NCI-H345 treated with DMSO at 0.1 percent for 48 hours (cell line): ENCODE results near the gene DENND2D.

ENCODE experiments used
- DNase-seq: peaks from one replicate; lab custom pipeline; 2025; ENCODE audit not compliant: unreplicated experiment; lab: John Stamatoyannopoulos, UW

The DENND2D gene

DNA sequence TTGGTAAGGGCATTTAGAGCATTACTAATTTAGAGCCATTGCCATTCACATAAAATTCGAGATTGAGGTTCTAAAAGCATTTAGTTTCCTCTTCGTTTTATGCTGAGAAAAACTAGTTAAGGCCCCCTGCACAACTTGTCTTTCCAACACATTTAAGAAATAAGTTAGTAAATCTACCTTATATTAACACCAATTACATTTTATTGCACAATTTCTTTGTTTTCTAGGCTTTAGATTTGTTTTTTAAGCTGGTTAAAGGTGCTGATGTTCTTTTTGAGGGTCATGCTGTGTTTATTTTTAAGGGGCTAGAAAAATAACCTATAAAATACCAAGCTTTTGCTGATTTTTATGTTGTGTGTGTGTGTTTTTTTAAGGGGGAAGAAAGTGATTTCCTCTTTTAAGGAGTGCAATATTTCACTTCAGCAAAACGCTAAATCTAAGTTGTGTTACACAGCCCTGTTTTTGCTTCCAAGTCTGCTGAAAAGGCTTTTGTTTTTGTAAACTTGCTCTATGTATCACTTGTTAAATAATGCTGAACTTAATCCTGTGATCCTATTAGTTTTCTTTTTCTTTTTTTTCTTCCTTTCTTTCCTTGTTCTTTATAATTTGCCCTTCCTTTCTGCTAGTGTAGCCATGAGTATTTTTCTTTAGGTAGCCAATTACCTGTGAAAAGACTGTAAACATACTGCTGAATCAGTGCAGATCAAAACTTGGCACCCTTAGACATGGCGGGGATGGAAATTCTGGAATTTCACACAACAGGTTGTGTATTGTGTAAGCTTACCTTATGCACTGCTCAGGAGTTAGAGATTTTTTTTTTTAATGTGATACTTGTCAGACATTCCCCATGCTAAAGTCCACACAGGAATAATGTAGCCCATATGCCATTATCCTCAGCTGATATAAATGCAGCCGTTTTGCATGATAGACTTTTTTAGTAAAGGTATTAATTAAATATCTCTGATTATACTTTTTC is 58.9 kb downstream of the DENND2D start:
- DNase-seq = no peak

DNA sequence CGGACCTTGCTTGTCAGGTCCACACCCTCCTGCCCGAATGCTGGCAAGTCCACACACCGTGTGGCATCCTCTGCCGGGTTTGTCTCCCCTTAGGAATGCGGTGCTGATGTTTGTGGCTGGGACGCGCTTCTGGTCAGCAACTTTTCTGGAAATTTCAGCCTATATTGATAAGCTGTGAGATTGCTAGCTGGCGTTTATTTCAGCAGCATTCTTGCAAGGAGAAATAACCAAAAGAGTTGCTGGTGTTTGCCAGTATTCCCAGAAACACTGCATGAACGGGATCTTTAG is 59.8 kb downstream of the DENND2D start:
- no peak for DNase-seq

- DNase-seq = peak; percentile 86
Observed at GRCh38 chr1:111139956-111140679, 60.3 kb downstream of the DENND2D start, which contains the start of the genes CEPT1 and DRAM2. TSS of gene CEPT1 (plus strand) at chr1:111140223. CDS start at chr1:111147715, 7,492 bp downstream. TSS of gene DRAM2 (minus strand) at chr1:111140093. CDS start at chr1:111131554, 8,539 bp downstream.

DNA sequence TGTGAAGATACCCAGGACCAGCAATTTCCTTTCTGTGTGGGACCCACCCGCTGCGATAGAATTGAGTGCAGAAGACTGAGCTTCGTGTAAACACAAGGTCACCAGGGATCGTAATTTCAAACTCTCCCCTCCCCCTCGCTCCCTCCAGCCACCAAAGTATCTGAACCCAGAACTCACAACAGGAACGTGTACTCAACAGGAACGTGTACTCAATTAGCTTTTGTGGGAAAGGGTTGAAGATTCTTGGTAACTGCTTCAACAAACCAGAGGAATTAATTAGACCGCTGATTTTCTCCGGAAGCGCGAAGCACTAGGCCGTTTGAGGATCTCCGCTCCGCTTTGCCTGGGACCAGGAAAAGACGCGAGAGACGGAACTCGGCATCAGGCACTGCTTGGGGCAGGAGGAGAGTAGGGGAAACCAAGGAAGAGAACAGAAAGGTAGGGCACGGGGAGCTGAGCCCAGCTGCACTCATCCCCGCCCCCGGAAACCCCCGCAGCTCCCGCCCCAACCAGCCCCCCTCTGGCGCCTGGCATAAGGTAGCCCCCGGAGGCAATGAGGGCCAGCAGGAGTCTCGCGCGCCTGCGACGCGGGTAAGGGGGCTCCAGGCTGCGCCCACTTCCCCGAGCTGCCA is 61.0 kb downstream of the DENND2D start:
- peak; percentile 83 for DNase-seq
